MCF 10A (cell line): ENCODE data around the gene TYRO3. TPM values are rescaled to one million over a fixed set of nuclear protein-coding genes. Genes with fewer than 3 reads are reported as not detected.

Experiments
- BruUV-seq: library from RNA; stranded (reverse); fragments of 400-500 nt; replicated peaks from 2 replicates; lab custom pipeline; 2021; lab: Mats Ljungman, UMichigan
- CTCF ChIA-PET: fragments of 300-600 bp; sonication (Branson Sonifier 250); formaldehyde crosslinking; extraction: SDS; loops from one replicate; lab custom pipeline; 2021; ENCODE audit warnings: antibody characterized with exemption, inconsistent platforms; lab: Yijun Ruan, JAX
- POLR2A ChIA-PET: fragments of 300-600, 350-650 bp; sonication (Branson Sonifier 250); formaldehyde crosslinking; extraction: SDS; loops from one replicate; lab custom pipeline; 2020; ENCODE audit warnings: antibody characterized with exemption, inconsistent platforms; lab: Yijun Ruan, JAX
- DNase-seq: peaks from one replicate; pipeline ENCODE4 v3.0.0-alpha.2; 2018; ENCODE audit not compliant: unreplicated experiment
- H3K27ac Mint-ChIP-seq: one replicate; pipeline ENCODE4 v1.8.0; 2022; ENCODE audit warnings: mild to moderate bottlenecking, low read depth, mixed read lengths; ENCODE audit not compliant: unreplicated experiment
- H3K27me3 Mint-ChIP-seq: one replicate; pipeline ENCODE4 v1.8.0; 2022; ENCODE audit warnings: mixed read lengths; ENCODE audit not compliant: insufficient read depth, unreplicated experiment
- H3K36me3 Mint-ChIP-seq: one replicate; pipeline ENCODE4 v1.8.0; 2022; ENCODE audit warnings: mild to moderate bottlenecking, moderate library complexity, mixed read lengths; ENCODE audit not compliant: insufficient read depth, unreplicated experiment
- H3K4me1 Mint-ChIP-seq: one replicate; pipeline ENCODE4 v1.8.0; 2022; ENCODE audit warnings: mixed read lengths; ENCODE audit not compliant: insufficient read depth, unreplicated experiment
- H3K4me3 Mint-ChIP-seq: one replicate; pipeline ENCODE4 v1.8.0; 2022; ENCODE audit warnings: mild to moderate bottlenecking, moderate library complexity, mixed read lengths; ENCODE audit not compliant: unreplicated experiment
- H3K9me3 Mint-ChIP-seq: one replicate; pipeline ENCODE4 v1.8.0; 2022; ENCODE audit warnings: mixed read lengths; ENCODE audit not compliant: unreplicated experiment
- CTCF ChIP-seq: fragments of 200-600 bp; IDR thresholded peaks from one replicate; pipeline ENCODE4 v1.8.0; 2022; ENCODE audit warnings: antibody characterized with exemption, mild to moderate bottlenecking; ENCODE audit not compliant: unreplicated experiment
- intact Hi-C: fragments of 100-400 bp; cut with micrococcal nuclease; formaldehyde crosslinking; loops from 2 replicates; pipeline ENCODE4 v1.14.1; 2022
- total RNA-seq: library from RNA; stranded (reverse); gene quantifications from 2 replicates; pipeline ENCODE4 v1.2.3, GENCODE V29; 2022

Gene TYRO3
- total RNA-seq, 1 experiment from 2014 or later: 9.7 TPM

DNA sequence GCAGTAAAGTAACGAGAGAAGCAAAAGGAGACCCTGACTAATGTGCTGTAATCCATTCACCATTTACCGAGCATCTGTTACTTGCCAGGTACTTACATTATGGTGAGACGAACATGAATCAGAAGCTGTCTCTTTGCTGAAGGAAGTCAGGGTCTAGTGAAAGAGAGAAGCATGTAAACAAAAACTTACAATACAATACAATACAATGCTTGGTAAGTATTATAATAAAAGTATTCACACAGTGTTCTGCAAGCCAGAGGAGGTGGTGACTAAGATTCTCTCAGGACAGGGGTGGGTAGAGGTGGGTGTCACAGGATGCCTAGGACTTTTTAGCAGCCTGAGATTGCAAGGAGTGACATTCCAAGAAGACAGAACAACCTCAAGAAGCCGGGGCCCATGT is 51.0 kb downstream of the TYRO3 start:
- Mint-ChIP-seq H3K9me3 (no peaks in the 10 kb centered on the region), H3K4me3 (no peak overlapping the region), H3K4me1 (peaks cover 7% of the 10 kb centered on the region), H3K36me3 (no peaks in the 10 kb centered on the region), H3K27ac (no peak overlapping the region), H3K27me3 (no peaks in the 10 kb centered on the region)
- DNase-seq: no peak
- intact Hi-C loops: no loop called here
- ChIA-PET CTCF (interaction anchor here (0.6 to 0.7 kb wide), 3 partner anchors 39 to 197 kb away, joined by 3 read pairs; no protein-coding TSS in a partner anchor), POLR2A (no interaction called here)
- TF ChIP-seq CTCF: no peak
- BruUV-seq: no TSS peak

DNA sequence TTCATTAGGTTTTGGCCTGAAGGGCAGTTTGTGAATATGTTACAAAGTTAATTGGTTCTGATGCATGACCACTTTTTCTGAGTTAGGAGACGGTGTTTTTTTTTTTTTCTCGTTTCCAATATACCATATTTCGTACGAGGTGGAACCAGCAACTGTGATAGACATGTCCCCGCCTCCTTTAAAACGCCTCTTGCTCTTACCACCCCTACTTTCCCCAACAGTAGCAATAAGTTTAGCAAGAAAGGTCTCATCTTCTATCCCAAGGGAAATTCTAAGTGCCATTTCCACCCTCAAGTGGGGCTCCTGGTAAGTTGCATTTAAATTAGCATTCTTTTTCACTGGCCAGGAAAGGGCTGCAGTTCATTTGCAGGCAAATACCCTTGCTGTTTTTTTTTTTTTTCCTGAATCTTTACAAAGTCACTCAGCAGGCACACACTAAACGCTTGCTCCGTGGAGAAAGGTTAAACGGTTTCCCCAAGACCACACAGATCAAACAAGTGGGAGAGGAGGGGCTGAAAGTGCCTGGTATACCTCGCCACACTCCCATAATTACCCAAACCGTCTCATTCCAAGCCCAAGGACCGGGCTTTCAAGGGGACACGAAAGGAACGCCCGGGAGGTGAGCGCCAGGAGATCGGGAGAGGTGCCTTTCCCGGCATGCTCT is 61.7 kb downstream of the TYRO3 start:
- ChIA-PET CTCF (interaction anchor here (0.9 kb wide), 1 partner anchor 17 kb away, joined by 3 read pairs; no protein-coding TSS in a partner anchor), POLR2A (interaction anchor here (0.5 to 1.8 kb wide), 4 partner anchors 40 to 267 kb away, joined by 3 to 6 read pairs (median 4); partner anchors contain the start of gene MGA)
- peaks cover 6% of the 10 kb centered on the region for H3K36me3 Mint-ChIP-seq
- DNase-seq: no peak
- no peaks in the 10 kb centered on the region for H3K9me3 Mint-ChIP-seq
- peak overlapping the region; percentile 82 for H3K4me3 Mint-ChIP-seq
- H3K4me1 Mint-ChIP-seq: no peaks in the 10 kb centered on the region
- peak overlapping the region; percentile 97 for H3K27ac Mint-ChIP-seq
- H3K27me3 Mint-ChIP-seq: no peaks in the 10 kb centered on the region
- TF ChIP-seq CTCF: no peak
- TSS peak; percentile 89 for BruUV-seq
- intact Hi-C loops: no loop called here

- BruUV-seq: no TSS peak
- peaks cover 6% of the 10 kb centered on the region for H3K36me3 Mint-ChIP-seq
- H3K4me1 Mint-ChIP-seq: no peaks in the 10 kb centered on the region
- H3K9me3 Mint-ChIP-seq: no peaks in the 10 kb centered on the region
- intact Hi-C loops: no loop called here
- H3K4me3 Mint-ChIP-seq: peak overlapping the region; percentile 82
- ChIA-PET POLR2A (interaction anchor here (0.6 to 1.8 kb wide), 6 partner anchors 17 to 268 kb away, joined by 3 to 6 read pairs (median 4); partner anchors contain the start of genes MGA and RPAP1), CTCF (interaction anchor here (0.7 kb wide), 1 partner anchor 18 kb away, joined by 4 read pairs; no protein-coding TSS in a partner anchor)
- H3K27me3 Mint-ChIP-seq: no peaks in the 10 kb centered on the region
- H3K27ac Mint-ChIP-seq: peak overlapping the region; percentile 97
- DNase-seq: peak; percentile 85
- TF ChIP-seq CTCF: no peak
Measured at GRCh38 chr15:41621200-41622193, 62.5 kb downstream of the TYRO3 start.
